T-helper 17 cell (primary cell): ENCODE results near the gene HUNK. TPM values are rescaled to one million over a fixed set of nuclear protein-coding genes. Genes with fewer than 3 reads are reported as not detected.

ENCODE experiments used
- ATAC-seq: fragments of 150-1000 bp; cut with Tn5 transposase; 2 replicates; pipeline ENCODE4 v1.10.0; 2021; ENCODE audit warnings: mild to moderate bottlenecking, moderate library complexity
- DNase-seq, 3 donors: peaks; one replicate each; pipeline versions ENCODE4 v3.0.0 to v3.0.0-alpha.2; 2020 to 2021
- H3K9me3 ChIP-seq: one replicate; pipeline ENCODE4 v1.7.0; 2013; ENCODE audit warnings: low read length, mild to moderate bottlenecking; ENCODE audit not compliant: control insufficient read depth, poor library complexity, severe bottlenecking
- H3K27ac Mint-ChIP-seq: one replicate; pipeline ENCODE4 v1.8.0; 2022; ENCODE audit warnings: mild to moderate bottlenecking, moderate library complexity, mixed read lengths
- H3K27me3 Mint-ChIP-seq: one replicate; pipeline ENCODE4 v1.8.0; 2022; ENCODE audit warnings: mixed read lengths
- H3K36me3 Mint-ChIP-seq: one replicate; pipeline ENCODE4 v1.8.0; 2022; ENCODE audit warnings: low read depth, mixed read lengths
- H3K4me1 Mint-ChIP-seq: one replicate; pipeline ENCODE4 v1.8.0; 2022; ENCODE audit warnings: mild to moderate bottlenecking, mixed read lengths
- H3K4me3 Mint-ChIP-seq: one replicate; pipeline ENCODE4 v1.8.0; 2022; ENCODE audit warnings: mild to moderate bottlenecking, moderate library complexity, mixed read lengths
- total RNA-seq, 4 donors: library from RNA in 2 of 4; stranded (reverse) in 2 of 4; gene quantifications; one replicate each; pipeline ENCODE4 v1.2.3 and lab custom pipeline; 2022 to 2026

The HUNK gene
- total RNA-seq, 2 donors from 2014 or later: 0.81 to 1.3 TPM

- peaks cover 7% of the 10 kb centered on the region for H3K27me3 Mint-ChIP-seq
- no peak for DNase-seq
- no peak overlapping the region for H3K4me3 Mint-ChIP-seq
- H3K4me1 Mint-ChIP-seq: no peaks in the 10 kb centered on the region
- no peak for ATAC-seq
- H3K9me3 ChIP-seq: no peaks in the 10 kb centered on the region
- no peak overlapping the region for H3K27ac Mint-ChIP-seq
- H3K36me3 Mint-ChIP-seq: peaks cover 3% of the 10 kb centered on the region
These were observed 51.7 kb downstream of the HUNK start for GRCh38 chr21:31924548-31924947.

GRCh38 chr21:31926498-31926897, 53.7 kb downstream of the HUNK start:
- no peak for ATAC-seq
- DNase-seq: no peak
- H3K9me3 ChIP-seq: no peaks in the 10 kb centered on the region
- H3K4me3 Mint-ChIP-seq: no peak overlapping the region
- H3K27ac Mint-ChIP-seq: no peak overlapping the region
- H3K4me1 Mint-ChIP-seq: no peaks in the 10 kb centered on the region
- peaks cover 14% of the 10 kb centered on the region for H3K27me3 Mint-ChIP-seq
- H3K36me3 Mint-ChIP-seq: peaks cover 3% of the 10 kb centered on the region

GRCh38 chr21:31927689-31928353, 55.0 kb downstream of the HUNK start:
- no peak overlapping the region for H3K27ac Mint-ChIP-seq
- H3K36me3 Mint-ChIP-seq: peaks cover 3% of the 10 kb centered on the region
- no peaks in the 10 kb centered on the region for H3K9me3 ChIP-seq
- H3K4me3 Mint-ChIP-seq: no peak overlapping the region
- ATAC-seq: no peak
- no peak for DNase-seq
- peaks cover 21% of the 10 kb centered on the region for H3K27me3 Mint-ChIP-seq
- H3K4me1 Mint-ChIP-seq: peaks cover 3% of the 10 kb centered on the region

- no peaks in the 10 kb centered on the region for H3K9me3 ChIP-seq
- Mint-ChIP-seq H3K4me1 (peaks cover 5% of the 10 kb centered on the region), H3K27me3 (peaks cover 30% of the 10 kb centered on the region), H3K4me3 (no peak overlapping the region), H3K27ac (no peak overlapping the region), H3K36me3 (peaks cover 3% of the 10 kb centered on the region)
- ATAC-seq (no peak), DNase-seq (no peak)
These were observed 55.8 kb downstream of the HUNK start for GRCh38 chr21:31928656-31929055.

GRCh38 chr21:31929548-31929947, 56.7 kb downstream of the HUNK start:
- H3K4me1 Mint-ChIP-seq: peaks cover 7% of the 10 kb centered on the region
- peaks cover 31% of the 10 kb centered on the region for H3K27me3 Mint-ChIP-seq
- H3K9me3 ChIP-seq: no peaks in the 10 kb centered on the region
- peaks cover 3% of the 10 kb centered on the region for H3K36me3 Mint-ChIP-seq
- no peak overlapping the region for H3K4me3 Mint-ChIP-seq
- no peak for ATAC-seq
- DNase-seq: no peak
- H3K27ac Mint-ChIP-seq: no peak overlapping the region

GRCh38 chr21:31930001-31930400, 57.2 kb downstream of the HUNK start:
- peaks cover 3% of the 10 kb centered on the region for H3K36me3 Mint-ChIP-seq
- no peaks in the 10 kb centered on the region for H3K9me3 ChIP-seq
- no peak overlapping the region for H3K4me3 Mint-ChIP-seq
- no peak for ATAC-seq
- peaks cover 31% of the 10 kb centered on the region for H3K27me3 Mint-ChIP-seq
- no peak for DNase-seq
- H3K4me1 Mint-ChIP-seq: peaks cover 7% of the 10 kb centered on the region
- no peak overlapping the region for H3K27ac Mint-ChIP-seq

GRCh38 chr21:31931644-31932469, 59.0 kb downstream of the HUNK start:
- Mint-ChIP-seq H3K27ac (no peak overlapping the region), H3K4me1 (peaks cover 7% of the 10 kb centered on the region), H3K36me3 (no peaks in the 10 kb centered on the region), H3K27me3 (peaks cover 34% of the 10 kb centered on the region), H3K4me3 (no peak overlapping the region)
- no peaks in the 10 kb centered on the region for H3K9me3 ChIP-seq
- ATAC-seq (no peak), DNase-seq (no peak)

- no peak for ATAC-seq
- Mint-ChIP-seq H3K27ac (no peak overlapping the region), H3K36me3 (no peaks in the 10 kb centered on the region), H3K27me3 (peaks cover 35% of the 10 kb centered on the region), H3K4me1 (peaks cover 7% of the 10 kb centered on the region), H3K4me3 (no peak overlapping the region)
- DNase-seq: no peak
- no peaks in the 10 kb centered on the region for H3K9me3 ChIP-seq
These were observed 59.6 kb downstream of the HUNK start for GRCh38 chr21:31932470-31932764.

GRCh38 chr21:31937303-31937702, 64.5 kb downstream of the HUNK start:
- H3K9me3 ChIP-seq: no peaks in the 10 kb centered on the region
- no peak for DNase-seq
- Mint-ChIP-seq H3K27ac (no peak overlapping the region), H3K27me3 (peaks cover 37% of the 10 kb centered on the region), H3K4me3 (no peak overlapping the region), H3K36me3 (no peaks in the 10 kb centered on the region), H3K4me1 (peaks cover 4% of the 10 kb centered on the region)
- no peak for ATAC-seq

GRCh38 chr21:31938330-31939301, 65.8 kb downstream of the HUNK start:
- no peak overlapping the region for H3K27ac Mint-ChIP-seq
- peaks cover 28% of the 10 kb centered on the region for H3K27me3 Mint-ChIP-seq
- no peak for ATAC-seq
- H3K9me3 ChIP-seq: no peaks in the 10 kb centered on the region
- no peak overlapping the region for H3K4me3 Mint-ChIP-seq
- no peak for DNase-seq
- peaks cover 2% of the 10 kb centered on the region for H3K4me1 Mint-ChIP-seq
- no peaks in the 10 kb centered on the region for H3K36me3 Mint-ChIP-seq

- no peak for DNase-seq
- H3K27ac Mint-ChIP-seq: no peak overlapping the region
- H3K4me3 Mint-ChIP-seq: no peak overlapping the region
- H3K9me3 ChIP-seq: no peaks in the 10 kb centered on the region
- peaks cover 45% of the 10 kb centered on the region for H3K27me3 Mint-ChIP-seq
- no peak for ATAC-seq
- H3K36me3 Mint-ChIP-seq: peaks cover 4% of the 10 kb centered on the region
- H3K4me1 Mint-ChIP-seq: no peaks in the 10 kb centered on the region
These were observed 68.9 kb downstream of the HUNK start for GRCh38 chr21:31941694-31942093.

- no peak for DNase-seq
- H3K9me3 ChIP-seq: no peaks in the 10 kb centered on the region
- Mint-ChIP-seq H3K4me1 (no peaks in the 10 kb centered on the region), H3K36me3 (peaks cover 4% of the 10 kb centered on the region), H3K27me3 (peaks cover 38% of the 10 kb centered on the region), H3K27ac (no peak overlapping the region), H3K4me3 (no peak overlapping the region)
- ATAC-seq: no peak
These were observed 70.7 kb downstream of the HUNK start for GRCh38 chr21:31943561-31943960.

- no peak overlapping the region for H3K4me3 Mint-ChIP-seq
- no peak overlapping the region for H3K27ac Mint-ChIP-seq
- no peak for ATAC-seq
- H3K4me1 Mint-ChIP-seq: peaks cover 4% of the 10 kb centered on the region
- DNase-seq: no peak
- peaks cover 4% of the 10 kb centered on the region for H3K36me3 Mint-ChIP-seq
- no peaks in the 10 kb centered on the region for H3K9me3 ChIP-seq
- peaks cover 49% of the 10 kb centered on the region for H3K27me3 Mint-ChIP-seq
These were observed 72.3 kb downstream of the HUNK start for GRCh38 chr21:31945141-31945540.
